Vagina (tissue), 2 donors: ENCODE data around the gene MFAP5. TPM values are rescaled to one million over a fixed set of nuclear protein-coding genes. Genes with fewer than 3 reads are reported as not detected.

Experiments used
- DNase-seq, 2 donors: peaks; one replicate each; pipeline ENCODE4 v3.0.0-alpha.2; 2017; ENCODE audit errors: extremely low spot score in 2 of 2
- H3K27ac ChIP-seq: fragments of 200-600 bp; sonication (generic); one replicate; pipeline ENCODE4 v1.5.1; 2019
- H3K27me3 ChIP-seq: fragments of 200-600 bp; sonication (generic); one replicate; pipeline ENCODE4 v1.5.1; 2019
- H3K36me3 ChIP-seq, 2 donors: fragments of 200-600 bp; sonication (generic); one replicate each; pipeline ENCODE4 v1.5.1; 2017 to 2019
- H3K4me1 ChIP-seq: fragments of 200-600 bp; sonication (generic); one replicate; pipeline ENCODE4 v1.5.1; 2019
- H3K4me3 ChIP-seq, 2 donors: fragments of 200-600 bp; sonication (generic); 1 replicate in 1 of 2; 2 replicates in 1 of 2; pipeline ENCODE4 v1.5.1; 2016 to 2019
- H3K9me3 ChIP-seq: fragments of 200-600 bp; sonication (generic); one replicate; pipeline ENCODE4 v1.5.1; 2019
- POLR2A ChIP-seq, 2 donors: fragments of 450-650 bp; IDR thresholded peaks; one replicate each; pipeline ENCODE4 v1.6.1; 2017; ENCODE audit warnings: antibody characterized with exemption in 2 of 2, mild to moderate bottlenecking in 2 of 2, moderate library complexity in 2 of 2
- POLR2AphosphoS5 ChIP-seq, 2 donors: sonication (generic); formaldehyde crosslinking; IDR thresholded peaks; one replicate each; pipeline ENCODE4 v1.9.0; 2017; ENCODE audit warnings: antibody characterized with exemption in 2 of 2, mild to moderate bottlenecking in 2 of 2, low read depth in 1 of 2; ENCODE audit not compliant: insufficient read depth in 1 of 2
- intact Hi-C: fragments of 100-400 bp; cut with DNase I; formaldehyde crosslinking; loops from one replicate; pipeline ENCODE4 v1.15.1; 2023
- small RNA-seq: library from RNA; depleted of rRNA; stranded (forward); fragments of <200 nt; gene quantifications from one replicate; pipeline ENCODE3, GENCODE V24; 2016
- total RNA-seq: library from RNA; depleted of rRNA; stranded (reverse); fragments of >200 nt; gene quantifications from one replicate; pipeline ENCODE4 v1.2.3, GENCODE V29; 2016
- TF ChIP-seq, protein P1 (sequence below), 3 experiments: fragments of 450-650 bp in 2 of 3; fragments of 200-600 bp in 1 of 3; sonication (generic) in 1 of 3; IDR thresholded peaks; one replicate each; pipeline ENCODE4 v1.5.1; 2017 to 2019; ENCODE audit warnings: antibody characterized with exemption in 3 of 3, mild to moderate bottlenecking in 2 of 3, moderate library complexity in 2 of 3

MFAP5 gene
- total RNA-seq, 1 donor from 2014 or later: 159 TPM

DNA sequence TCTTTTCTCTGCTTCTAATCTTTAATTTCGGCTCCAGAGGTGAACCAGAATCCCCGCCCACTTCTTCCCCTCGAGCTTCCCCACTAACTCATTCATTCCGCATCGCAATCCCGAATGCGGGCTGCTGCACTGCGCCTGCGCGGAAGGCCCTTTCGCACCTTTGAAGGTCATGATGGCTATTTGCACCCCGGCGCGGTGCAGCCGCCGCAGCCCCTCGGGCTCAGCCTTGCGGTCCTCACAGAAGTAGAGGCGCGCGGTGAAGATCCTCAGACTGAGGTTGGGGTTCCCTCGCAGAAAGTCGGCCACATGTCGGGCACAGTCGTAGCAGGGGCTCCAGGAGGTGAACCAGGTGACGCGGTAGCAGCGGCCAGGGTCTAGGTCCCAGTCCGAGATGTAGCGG lies 57.6 kb downstream of the MFAP5 start:
- no peaks in the 10 kb centered on the region for H3K9me3 ChIP-seq
- TF ChIP-seq POLR2AphosphoS5 (IDR thresholded peaks at IDR 0.05; ENCODE audit: insufficient read depth in 1 of 2, low read depth in 1 of 2): no peak
- TF ChIP-seq POLR2A (IDR thresholded peaks at IDR 0.05): no peak
- TF ChIP-seq, protein P1, sequence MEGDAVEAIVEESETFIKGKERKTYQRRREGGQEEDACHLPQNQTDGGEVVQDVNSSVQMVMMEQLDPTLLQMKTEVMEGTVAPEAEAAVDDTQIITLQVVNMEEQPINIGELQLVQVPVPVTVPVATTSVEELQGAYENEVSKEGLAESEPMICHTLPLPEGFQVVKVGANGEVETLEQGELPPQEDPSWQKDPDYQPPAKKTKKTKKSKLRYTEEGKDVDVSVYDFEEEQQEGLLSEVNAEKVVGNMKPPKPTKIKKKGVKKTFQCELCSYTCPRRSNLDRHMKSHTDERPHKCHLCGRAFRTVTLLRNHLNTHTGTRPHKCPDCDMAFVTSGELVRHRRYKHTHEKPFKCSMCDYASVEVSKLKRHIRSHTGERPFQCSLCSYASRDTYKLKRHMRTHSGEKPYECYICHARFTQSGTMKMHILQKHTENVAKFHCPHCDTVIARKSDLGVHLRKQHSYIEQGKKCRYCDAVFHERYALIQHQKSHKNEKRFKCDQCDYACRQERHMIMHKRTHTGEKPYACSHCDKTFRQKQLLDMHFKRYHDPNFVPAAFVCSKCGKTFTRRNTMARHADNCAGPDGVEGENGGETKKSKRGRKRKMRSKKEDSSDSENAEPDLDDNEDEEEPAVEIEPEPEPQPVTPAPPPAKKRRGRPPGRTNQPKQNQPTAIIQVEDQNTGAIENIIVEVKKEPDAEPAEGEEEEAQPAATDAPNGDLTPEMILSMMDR (IDR thresholded peaks at IDR 0.05): no peak
- no peak overlapping the region for H3K4me3 ChIP-seq
- intact Hi-C loops: no loop called here
- no peaks in the 10 kb centered on the region for H3K4me1 ChIP-seq
- H3K27ac ChIP-seq: no peak overlapping the region
- H3K27me3 ChIP-seq: no peaks in the 10 kb centered on the region
- no peaks in the 10 kb centered on the region for H3K36me3 ChIP-seq
- DNase-seq: no peak

DNA sequence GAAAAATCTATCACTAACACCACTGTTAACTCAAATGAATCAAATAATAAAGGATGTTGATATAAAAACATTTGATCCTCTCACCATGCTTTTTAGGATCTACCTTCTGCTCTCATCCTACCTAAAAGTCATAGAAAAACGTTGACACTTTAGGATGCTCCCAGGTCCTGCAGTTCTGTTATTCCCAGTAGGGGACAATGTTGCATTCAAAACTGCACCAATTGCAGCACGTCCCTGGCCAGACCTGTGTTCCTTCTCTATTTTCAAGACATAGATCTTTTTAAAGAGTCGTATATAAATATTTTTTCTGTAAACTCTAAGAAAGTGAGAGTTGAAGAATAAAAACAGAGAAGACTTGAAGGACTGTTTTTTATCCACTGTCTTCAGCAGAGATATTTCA lies 58.8 kb downstream of the MFAP5 start:
- H3K27ac ChIP-seq: no peak overlapping the region
- H3K4me1 ChIP-seq: no peaks in the 10 kb centered on the region
- intact Hi-C loops: no loop called here
- TF ChIP-seq, protein P1 (IDR thresholded peaks at IDR 0.05): no peak
- no peak overlapping the region for H3K4me3 ChIP-seq
- no peaks in the 10 kb centered on the region for H3K9me3 ChIP-seq
- no peaks in the 10 kb centered on the region for H3K27me3 ChIP-seq
- no peak for DNase-seq
- H3K36me3 ChIP-seq: no peaks in the 10 kb centered on the region

DNA sequence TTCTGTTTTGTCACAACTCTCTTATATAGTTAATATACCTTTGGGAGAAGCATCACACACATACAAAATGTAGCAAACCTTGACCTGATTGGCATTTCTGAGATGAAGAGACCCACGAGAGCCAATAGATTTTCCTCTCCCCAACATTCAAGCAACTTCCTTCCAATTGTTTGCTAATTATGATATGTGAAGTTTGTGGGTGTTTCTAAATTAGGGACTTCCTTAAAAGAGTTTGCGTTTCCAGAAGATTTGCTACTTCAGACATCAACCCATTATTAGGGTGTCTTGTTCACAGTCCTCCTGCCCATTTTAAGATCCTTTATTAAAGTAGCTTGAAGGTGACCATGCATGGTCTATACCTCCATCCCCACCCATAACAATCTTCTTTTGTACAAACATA lies 59.3 kb downstream of the MFAP5 start:
- Histone ChIP-seq H3K27me3 (no peaks in the 10 kb centered on the region), H3K27ac (no peak overlapping the region), H3K9me3 (no peaks in the 10 kb centered on the region), H3K4me1 (no peaks in the 10 kb centered on the region), H3K36me3 (no peaks in the 10 kb centered on the region), H3K4me3 (no peak overlapping the region)
- DNase-seq: no peak
- TF ChIP-seq, protein P1 (IDR thresholded peaks at IDR 0.05): no peak
- TF ChIP-seq POLR2AphosphoS5 (IDR thresholded peaks at IDR 0.05; ENCODE audit: insufficient read depth in 1 of 2, low read depth in 1 of 2): no peak
- no peak for TF ChIP-seq POLR2A (IDR thresholded peaks at IDR 0.05)
- intact Hi-C loops: no loop called here

DNA sequence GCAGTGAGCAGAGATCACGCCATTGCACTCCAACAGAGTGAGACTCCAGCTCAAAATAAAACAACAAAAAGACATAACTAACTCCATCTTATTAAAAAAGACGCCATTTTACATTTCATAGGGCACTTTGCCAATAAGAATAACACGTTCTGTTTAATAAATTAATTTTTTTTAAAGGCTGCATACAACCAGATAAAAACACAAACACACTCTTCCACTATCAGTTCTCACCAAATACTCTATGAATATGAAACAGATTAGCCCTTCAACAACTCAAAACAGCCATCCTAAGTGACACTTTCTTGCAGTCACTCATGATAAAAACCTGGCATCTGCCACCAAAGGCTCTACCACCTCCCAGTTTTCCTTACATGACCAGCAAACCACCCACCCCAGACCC lies 66.1 kb downstream of the MFAP5 start:
- Histone ChIP-seq H3K4me3 (no peak overlapping the region), H3K36me3 (no peaks in the 10 kb centered on the region), H3K4me1 (no peaks in the 10 kb centered on the region), H3K9me3 (no peaks in the 10 kb centered on the region), H3K27me3 (no peaks in the 10 kb centered on the region), H3K27ac (no peak overlapping the region)
- intact Hi-C loops: no loop called here
- DNase-seq: no peak
- TF ChIP-seq, protein P1 (IDR thresholded peaks at IDR 0.05): no peak
- TF ChIP-seq POLR2A (IDR thresholded peaks at IDR 0.05) (no peak), POLR2AphosphoS5 (IDR thresholded peaks at IDR 0.05; ENCODE audit: insufficient read depth in 1 of 2, low read depth in 1 of 2) (no peak)

Small RNA genes lying within 50 kb of the gene (small RNA-seq; reads per million reads assigned to genes)
- gene RF00564: not detected

Other genes starting within 250 kb of the MFAP5 start
- not detected for gene CLEC6A, start 206.9 kb downstream of the MFAP5 start, total RNA-seq
- not detected for gene CLEC4D, start 149.3 kb downstream of the MFAP5 start, total RNA-seq
- not detected for gene CLEC4E, start 121.9 kb downstream of the MFAP5 start, total RNA-seq
- not detected for gene AICDA, start 50.0 kb downstream of the MFAP5 start, total RNA-seq
- gene RIMKLB, start 35.2 kb upstream of the MFAP5 start, total RNA-seq: 44.7 TPM
- 194 TPM for gene A2ML1, start 159.8 kb upstream of the MFAP5 start, total RNA-seq